HG03159 (cell line): ENCODE measurements around the gene IRF8.

Experiments used
- ATAC-seq: cut with Tn5 transposase; IDR thresholded peaks from one replicate; pipeline ENCODE4 v1.9.1; 2021; ENCODE audit warnings: mild to moderate bottlenecking, moderate library complexity; ENCODE audit not compliant: unreplicated experiment

IRF8 gene

GRCh38 chr16:85950136-85950918 lies 51.4 kb downstream of the IRF8 start:
- no peak for ATAC-seq

- ATAC-seq = no peak
Observed at GRCh38 chr16:85952197-85952596, 53.2 kb downstream of the IRF8 start.

- no peak for ATAC-seq
Observed at GRCh38 chr16:85952811-85953210, 53.8 kb downstream of the IRF8 start.

- no peak for ATAC-seq
Observed at GRCh38 chr16:85954927-85955519, 56.1 kb downstream of the IRF8 start.

GRCh38 chr16:85955566-85955965 lies 56.6 kb downstream of the IRF8 start:
- ATAC-seq = no peak

GRCh38 chr16:85956426-85956825 lies 57.5 kb downstream of the IRF8 start:
- no peak for ATAC-seq

- ATAC-seq = no peak
Observed at GRCh38 chr16:85958731-85959130, 59.8 kb downstream of the IRF8 start.

- no peak for ATAC-seq
Observed at GRCh38 chr16:85959686-85960085, 60.7 kb downstream of the IRF8 start.

GRCh38 chr16:85960486-85961046 lies 61.6 kb downstream of the IRF8 start:
- no peak for ATAC-seq

- no peak for ATAC-seq
Observed at GRCh38 chr16:85961988-85962915, 63.3 kb downstream of the IRF8 start.

GRCh38 chr16:85963753-85964285 lies 64.9 kb downstream of the IRF8 start:
- ATAC-seq = no peak

- ATAC-seq = no peak
Observed at GRCh38 chr16:85965125-85965524, 66.2 kb downstream of the IRF8 start.

- ATAC-seq = no peak
Observed at GRCh38 chr16:85967111-85967510, 68.1 kb downstream of the IRF8 start.

- no peak for ATAC-seq
Observed at GRCh38 chr16:85968041-85968920, 69.3 kb downstream of the IRF8 start.

- ATAC-seq = no peak
Observed at GRCh38 chr16:85969159-85969558, 70.2 kb downstream of the IRF8 start.

- ATAC-seq = no peak
Observed at GRCh38 chr16:85969591-85969990, 70.6 kb downstream of the IRF8 start.

- ATAC-seq = no peak
Observed at GRCh38 chr16:85970016-85970733, 71.2 kb downstream of the IRF8 start.

GRCh38 chr16:85970738-85971137 lies 71.8 kb downstream of the IRF8 start:
- ATAC-seq = no peak
